GM12878 (cell line): ENCODE measurements around the gene DNAH8. TPM values are rescaled to one million over a fixed set of nuclear protein-coding genes. Genes with fewer than 3 reads are reported as not detected.

ENCODE experiments used
- ATAC-seq: fragments of 200-7000 bp; cut with Tn5 transposase; 3 replicates; pipeline ENCODE4 v1.9.1; 2020; ENCODE audit warnings: mild to moderate bottlenecking, moderate library complexity
- BruUV-seq: library from RNA; stranded (reverse); fragments of 400-500 nt; replicated peaks from 2 replicates; lab custom pipeline; 2021; lab: Mats Ljungman, UMichigan
- CTCF ChIA-PET: fragments of 300-600 bp; sonication (Branson Sonifier 250); formaldehyde crosslinking; extraction: SDS; loops from one replicate; lab custom pipeline; 2021; ENCODE audit warnings: inconsistent platforms; lab: Yijun Ruan, JAX
- POLR2A ChIA-PET: fragments of 350-600 bp; formaldehyde crosslinking; extraction: SDS; loops from one replicate; lab custom pipeline; 2021; ENCODE audit warnings: inconsistent platforms; lab: Charles Lee
- RAD21 ChIA-PET: fragments of 300-600 bp; sonication (Branson Sonifier 250); formaldehyde crosslinking; loops from one replicate; lab custom pipeline; 2023; ENCODE audit warnings: antibody characterized with exemption; ENCODE audit not compliant: unreplicated experiment; lab: Charles Lee
- SMC1A ChIA-PET: fragments of 300-600 bp; sonication (Branson Sonifier 250); formaldehyde crosslinking; loops from one replicate; lab custom pipeline; 2023; ENCODE audit not compliant: unreplicated experiment, uncharacterized antibody; lab: Charles Lee
- DNase-seq: peaks from one replicate; pipeline ENCODE4 v3.0.0-alpha.2; 2011; ENCODE audit warnings: low read depth, low spot score
- FAIRE-seq: peaks from 3 replicates; lab custom pipeline; 2011; peaks lifted over from hg19 to GRCh38; lab: Jason Lieb, UNC
- H2AFZ ChIP-seq: 2 replicates; pipeline ENCODE4 v1.6.0; 2011; ENCODE audit warnings: low read depth, low read length, control low read depth; ENCODE audit not compliant: control insufficient read depth
- H3K27ac ChIP-seq: 2 replicates; pipeline ENCODE4 v1.5.1; 2011; ENCODE audit warnings: control low read depth; ENCODE audit not compliant: control insufficient read depth, insufficient read depth
- H3K27me3 ChIP-seq, 2 experiments: replicated peaks in 1 of 2; 2 replicates each; pipeline versions ENCODE4 v1.6.0 to v1.6.1; 2011; ENCODE audit warnings: low read length in 1 of 2; ENCODE audit not compliant: control insufficient read depth in 2 of 2, insufficient read depth in 2 of 2
- H3K36me3 ChIP-seq, 2 experiments: 2 replicates each; pipeline ENCODE4 v1.5.1; 2011; ENCODE audit warnings: low read length in 1 of 2; ENCODE audit not compliant: control insufficient read depth in 2 of 2, insufficient read depth in 2 of 2
- H3K4me1 ChIP-seq: 2 replicates; pipeline ENCODE4 v1.6.1; 2011; ENCODE audit warnings: mild to moderate bottlenecking, low read length, moderate library complexity, mixed read lengths; ENCODE audit not compliant: control insufficient read depth, insufficient read depth
- H3K4me2 ChIP-seq: 2 replicates; pipeline ENCODE4 v1.6.0; 2011; ENCODE audit warnings: control low read depth; ENCODE audit not compliant: control insufficient read depth, insufficient read depth
- H3K4me3 ChIP-seq: fragments of 200-600 bp; sonication (generic); 2 replicates; pipeline ENCODE4 v1.5.1; 2016
- H3K79me2 ChIP-seq: 2 replicates; pipeline ENCODE4 v1.6.0; 2011; ENCODE audit warnings: low read length; ENCODE audit not compliant: control insufficient read depth, insufficient read depth
- H3K9ac ChIP-seq: 2 replicates; pipeline ENCODE4 v1.8.0; 2011; ENCODE audit warnings: low read length, control low read depth, mixed read lengths; ENCODE audit not compliant: control insufficient read depth, insufficient read depth
- H3K9me3 ChIP-seq: replicated peaks from 3 replicates; pipeline ENCODE4 v1.5.1; 2011; ENCODE audit warnings: mild to moderate bottlenecking, low read length; ENCODE audit not compliant: control insufficient read depth, insufficient read depth
- H4K20me1 ChIP-seq: 2 replicates; pipeline ENCODE4 v1.6.0; 2011; ENCODE audit not compliant: control insufficient read depth, insufficient read depth
- BHLHE40 ChIP-seq, 2 experiments: fragments of 450-650 bp in 1 of 2; IDR thresholded peaks; 2 replicates each; pipeline ENCODE4 v1.6.1; 2011 to 2017; ENCODE audit warnings: low read depth in 2 of 2, borderline replicate concordance in 1 of 2, improper control_type of control experiment in 1 of 2, low read length in 1 of 2, mild to moderate bottlenecking in 1 of 2
- CBX5 ChIP-seq: sonication (generic); IDR thresholded peaks from 2 replicates; pipeline ENCODE4 v1.6.1; 2016; ENCODE audit warnings: low read depth, moderate library complexity, mild to moderate bottlenecking, inconsistent platforms
- CHD4 ChIP-seq: fragments of 200-600 bp; sonication (generic); IDR thresholded peaks from 2 replicates; pipeline ENCODE4 v1.6.1; 2016; ENCODE audit warnings: mild to moderate bottlenecking
- GABPA ChIP-seq: IDR thresholded peaks from 2 replicates; pipeline ENCODE4 v1.6.1; 2014; ENCODE audit warnings: antibody characterized with exemption, low read depth, mild to moderate bottlenecking, inconsistent platforms
- HDGF ChIP-seq: fragments of 450-650 bp; IDR thresholded peaks from 2 replicates; pipeline ENCODE4 v1.6.1; 2016; ENCODE audit warnings: antibody characterized with exemption
- NFIC ChIP-seq: IDR thresholded peaks from 2 replicates; pipeline ENCODE4 v1.6.1; 2012; ENCODE audit warnings: low read depth, mild to moderate bottlenecking, inconsistent platforms, low read length, moderate library complexity
- NFYB ChIP-seq: IDR thresholded peaks from 2 replicates; pipeline ENCODE4 v1.6.1; 2011; ENCODE audit warnings: low read depth, mild to moderate bottlenecking, low read length, improper control_type of control experiment, moderate library complexity; ENCODE audit not compliant: insufficient read depth
- RFX5 ChIP-seq: IDR thresholded peaks from 2 replicates; pipeline ENCODE4 v1.6.1; 2011; ENCODE audit warnings: low read depth, low read length, improper control_type of control experiment
- YY1 ChIP-seq: IDR thresholded peaks from 2 replicates; pipeline ENCODE4 v1.6.1; 2011; ENCODE audit warnings: low read depth, mild to moderate bottlenecking, low read length
- ZSCAN29 ChIP-seq: fragments of 450-650 bp; IDR thresholded peaks from 2 replicates; pipeline ENCODE4 v1.6.1; 2017; ENCODE audit warnings: mild to moderate bottlenecking, moderate library complexity
- WGBS: methylation state at CpG from one replicate; pipeline ENCODE4 v1.1.6; 2016; ENCODE audit warnings: low lambda C conversion rate; ENCODE audit not compliant: insufficient replicate concordance, insufficient coverage; ENCODE audit errors: missing lambda C conversion rate; 5-methylcytosine and 5-hydroxymethylcytosine counted together
- in situ Hi-C: fragments of 300-500 bp; cut with MboI; formaldehyde crosslinking; loops from 9 replicates; pipeline ENCODE4 v1.14.3; 2018; ENCODE audit warnings: mixed read lengths
- intact Hi-C: fragments of 100-400 bp; cut with micrococcal nuclease; formaldehyde crosslinking; loops from one replicate; pipeline ENCODE4 v1.14.2; 2022; ENCODE audit not compliant: unreplicated experiment
- polyA plus RNA-seq, 11 experiments: library from polyadenylated mRNA; depleted of rRNA in 4 of 11; unstranded in 6 of 11; stranded (reverse) in 5 of 11; fragments of >200 nt; fragmentation: Nextera tagmentation in 4 of 11; fragmentation: Illumina TruSeq in 1 of 11; extraction: Ambion mirVana in 4 of 11; extraction: Trizol in 1 of 11; gene quantifications; 1 replicate in 1 of 11; 2 replicates in 10 of 11; pipeline versions ENCODE4 v1.2.1 to v1.2.3, GENCODE V29; 2011 to 2016; ENCODE audit warnings: inconsistent platforms in 2 of 11, missing spikeins in 2 of 11, low read depth in 1 of 11
- total RNA-seq, 4 experiments: library from RNA; depleted of rRNA in 3 of 4; stranded (reverse); fragments of >200 nt in 3 of 4; fragmentation: Illumina TruSeq in 1 of 4; extraction: Trizol in 1 of 4; gene quantifications; 2 replicates each; pipeline versions ENCODE4 v1.2.1 to v1.2.3, GENCODE V29; 2013 to 2021

The DNAH8 gene
- total and polyA plus RNA-seq, 10 of the 15 experiments (the other 5 are each of a cell fraction or from before 2014, with no cell fraction given): 0.02 to 0.34 (median 0.10) TPM; not detected in 3

DNA sequence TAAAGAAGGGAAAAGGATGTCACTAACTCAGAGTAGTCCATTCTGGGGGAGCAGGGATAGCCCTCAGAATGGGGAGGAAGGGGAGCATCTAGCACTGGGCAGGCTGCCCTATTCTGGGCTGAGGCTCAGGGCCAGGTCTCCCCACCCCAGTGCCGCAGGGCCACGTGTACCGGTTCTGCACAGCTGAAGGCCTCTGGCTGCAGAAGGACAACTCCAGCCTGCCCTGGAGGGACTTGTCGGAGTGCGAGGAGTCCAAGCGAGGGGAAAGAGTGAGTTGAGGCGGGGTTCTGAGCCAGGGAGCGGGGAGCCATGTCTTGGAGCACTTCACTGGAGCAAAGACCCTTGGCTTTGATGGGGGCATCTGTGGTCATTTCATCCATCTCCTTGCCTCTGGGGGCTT lies 350.4 kb downstream of the DNAH8 start:
- WGBS: 55% methylated on average over 8 of the region's 8 CpGs
- Histone ChIP-seq H3K4me3 (no peak overlapping the region), H3K36me3 (no peaks in the 10 kb centered on the region), H3K4me1 (no peaks in the 10 kb centered on the region), H3K4me2 (no peak overlapping the region), H3K79me2 (no peaks in the 10 kb centered on the region), H3K9me3 (no peaks in the 10 kb centered on the region), H4K20me1 (no peaks in the 10 kb centered on the region), H2AFZ (no peak overlapping the region), H3K27ac (no peak overlapping the region), H3K27me3 (peaks cover 0 to 4% of the 10 kb centered on the region in 2 experiments; a peak in 3 of 4 replicates), H3K9ac (no peak overlapping the region)
- ChIA-PET SMC1A (no interaction called here), RAD21 (no interaction called here), POLR2A (no interaction called here), CTCF (interaction anchor here (0.7 kb wide), 1 partner anchor 28 kb away, joined by 3 read pairs; no protein-coding TSS in a partner anchor)
- no peak for DNase-seq
- FAIRE-seq: no peak
- in situ Hi-C loops: no loop called here
- ATAC-seq: no peak
- intact Hi-C loops: no loop called here
- no TSS peak for BruUV-seq
- TF ChIP-seq HDGF (no peak), CBX5 (no peak), NFYB (no peak), BHLHE40 (IDR thresholded peaks at IDR 0.05; ENCODE audit: borderline replicate concordance in 1 of 2, low read depth in 2 of 2, low read length in 1 of 2) (no peak), CHD4 (no peak), NFIC (no peak)

GRCh38 chr6:39068391-39068790 lies 353.3 kb downstream of the DNAH8 start:
- in situ Hi-C loops: no loop called here
- BruUV-seq: no TSS peak
- FAIRE-seq: no peak
- no peaks in the 10 kb centered on the region for H3K9me3 ChIP-seq
- no peaks in the 10 kb centered on the region for H3K36me3 ChIP-seq
- H3K27me3 ChIP-seq: peaks cover 0 to 2% of the 10 kb centered on the region in 2 experiments; a peak in 1 of 4 replicates
- TF ChIP-seq GABPA (no peak), ZSCAN29 (no peak), YY1 (no peak), RFX5 (no peak)
- TF ChIP-seq, all 136 proteins: peak for 0
- 46% methylated on average over 7 of the region's 7 CpGs for WGBS
- intact Hi-C loops: no loop called here
- Histone ChIP-seq H3K4me2 (no peak overlapping the region), H2AFZ (no peak overlapping the region), H3K4me3 (no peak overlapping the region), H3K27ac (no peak overlapping the region), H3K79me2 (no peaks in the 10 kb centered on the region), H4K20me1 (no peaks in the 10 kb centered on the region), H3K4me1 (no peaks in the 10 kb centered on the region), H3K9ac (no peak overlapping the region)
- ChIA-PET RAD21 (no interaction called here), SMC1A (no interaction called here), POLR2A (no interaction called here), CTCF (no interaction called here)
- DNase-seq: no peak
- ATAC-seq: no peak
